Measurements from ENCODE around the gene GPR84.

DNA sequence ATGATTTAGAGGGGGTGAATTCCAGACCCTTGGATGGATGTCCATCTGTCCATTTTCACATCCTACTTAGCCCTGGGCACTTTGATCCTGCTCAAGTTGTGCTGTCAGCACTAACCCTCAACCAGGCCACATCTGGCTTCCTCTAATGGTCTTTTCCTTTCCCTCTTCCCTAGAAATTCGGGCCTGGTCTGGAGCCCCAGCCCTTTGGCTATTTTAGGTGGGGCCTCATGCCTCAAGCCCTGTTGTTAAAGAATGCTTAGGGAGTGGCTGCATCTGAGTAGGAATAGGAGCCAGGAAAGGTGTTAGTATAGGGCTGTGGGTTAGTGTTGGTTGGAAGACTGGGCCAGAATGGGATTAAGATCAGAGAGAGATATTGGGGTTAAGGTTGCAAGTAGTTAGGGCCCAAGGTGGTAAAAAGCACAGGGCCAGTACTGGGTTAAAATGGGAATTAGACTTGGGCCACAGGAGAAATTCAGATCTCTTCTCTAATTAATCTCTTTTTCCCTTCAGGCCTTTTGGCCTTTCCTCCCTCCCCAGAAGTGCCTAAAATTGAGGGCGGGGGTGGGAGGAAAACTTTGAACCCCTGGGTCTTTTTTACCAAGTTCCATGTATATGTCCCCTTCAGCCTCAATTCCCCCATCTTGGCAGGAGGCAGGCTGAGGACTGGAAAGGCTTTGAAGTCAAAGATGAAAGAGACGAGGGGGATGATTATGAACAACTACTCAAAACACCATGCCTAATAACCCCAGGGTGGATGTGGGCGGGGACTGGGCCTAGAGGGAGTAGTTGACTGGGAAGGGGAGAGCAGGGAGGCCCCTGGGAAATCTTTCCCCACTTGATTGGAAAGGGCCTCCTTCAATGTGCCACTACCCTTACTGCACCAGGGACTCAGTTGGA lies 24.2 kb upstream of the GPR84 start:
- TF ChIP-seq POLR2A (IDR thresholded peaks at IDR 0.05), result no peak
- TF ChIP-seq CTCF (IDR thresholded peaks at IDR 0.05), result no peak

Measured in tibial nerve (tissue), 3 donors.